CD4-positive, alpha-beta memory T cell (primary cell): ENCODE measurements around the gene GNA14. TPM values are rescaled to one million over a fixed set of nuclear protein-coding genes. Genes with fewer than 3 reads are reported as not detected.

ENCODE experiments used
- CTCF ChIA-PET: fragments of 350-600 bp; sonication (Branson Sonifier 250); formaldehyde crosslinking; loops from one replicate; lab custom pipeline; 2021; ENCODE audit warnings: inconsistent platforms; ENCODE audit not compliant: partially characterized antibody; lab: Charles Lee
- POLR2A ChIA-PET: fragments of 350-600 bp; sonication (Branson Sonifier 250); formaldehyde crosslinking; loops from one replicate; lab custom pipeline; 2021; ENCODE audit not compliant: partially characterized antibody; lab: Charles Lee
- DNase-seq, 5 donors: peaks; one replicate each; pipeline versions ENCODE4 v3.0.0 to v3.0.0-alpha.2; 2020 to 2022; ENCODE audit warnings: mixed read lengths in 1 of 5
- H3K27ac ChIP-seq: one replicate; pipeline ENCODE4 v1.7.0; 2013; ENCODE audit warnings: low read depth, low read length
- H3K27me3 ChIP-seq: 2 replicates; pipeline ENCODE4 v1.7.0; 2013; ENCODE audit warnings: mild to moderate bottlenecking, low read length, moderate library complexity; ENCODE audit not compliant: insufficient read depth
- H3K36me3 ChIP-seq: 2 replicates; pipeline ENCODE4 v1.7.0; 2013; ENCODE audit warnings: mild to moderate bottlenecking, low read length, moderate library complexity; ENCODE audit not compliant: insufficient read depth
- H3K4me1 ChIP-seq: 2 replicates; pipeline ENCODE4 v1.7.0; 2013; ENCODE audit warnings: mild to moderate bottlenecking, low read length, moderate library complexity; ENCODE audit not compliant: insufficient read depth
- H3K4me3 ChIP-seq, 2 donors: one replicate each; pipeline ENCODE4 v1.7.0; 2013; ENCODE audit warnings: low read length in 2 of 2, mild to moderate bottlenecking in 1 of 2
- H3K9me3 ChIP-seq, 2 donors: one replicate each; pipeline ENCODE4 v1.7.0; 2013; ENCODE audit warnings: low read length in 2 of 2, control low read depth in 1 of 2; ENCODE audit not compliant: control insufficient read depth in 1 of 2
- H3K27ac Mint-ChIP-seq, 7 donors: one replicate each; pipeline ENCODE4 v1.8.0; 2020 to 2021; ENCODE audit warnings: mixed read lengths in 7 of 7, mild to moderate bottlenecking in 6 of 7, inconsistent platforms in 3 of 7, moderate library complexity in 3 of 7
- H3K27me3 Mint-ChIP-seq, 2 donors: one replicate each; pipeline ENCODE4 v1.8.0; 2020 to 2021; ENCODE audit warnings: mixed read lengths in 2 of 2
- H3K36me3 Mint-ChIP-seq, 2 donors: one replicate each; pipeline ENCODE4 v1.8.0; 2020 to 2021; ENCODE audit warnings: mixed read lengths in 2 of 2, inconsistent platforms in 1 of 2, mild to moderate bottlenecking in 1 of 2
- H3K4me1 Mint-ChIP-seq, 4 donors: one replicate each; pipeline ENCODE4 v1.8.0; 2020 to 2021; ENCODE audit warnings: mixed read lengths in 4 of 4, mild to moderate bottlenecking in 1 of 4
- H3K4me3 Mint-ChIP-seq, 8 donors: one replicate each; pipeline ENCODE4 v1.8.0; 2020 to 2021; ENCODE audit warnings: mixed read lengths in 8 of 8, mild to moderate bottlenecking in 7 of 8, moderate library complexity in 6 of 8, inconsistent platforms in 3 of 8
- H3K9me3 Mint-ChIP-seq, 8 donors: one replicate each; pipeline ENCODE4 v1.8.0; 2020 to 2021; ENCODE audit warnings: mixed read lengths in 8 of 8, mild to moderate bottlenecking in 5 of 8, inconsistent platforms in 3 of 8, moderate library complexity in 1 of 8
- intact Hi-C: fragments of 100-400 bp; cut with micrococcal nuclease; formaldehyde crosslinking; loops from one replicate; pipeline ENCODE4 v1.15.1; 2023
- polyA plus RNA-seq, 2 donors: library from polyadenylated mRNA; unstranded; fragments of 300-500 nt; fragmentation: Illumina TruSeq; gene quantifications; one replicate each; pipeline ENCODE4 v1.2.3, GENCODE V29; 2021
- total RNA-seq, 2 experiments: library from RNA; stranded (reverse); gene quantifications; one replicate each; pipeline ENCODE4 v1.2.3, GENCODE V29; 2021

GNA14 gene
- total and polyA plus RNA-seq, 4 experiments from 2014 or later = not detected

DNA sequence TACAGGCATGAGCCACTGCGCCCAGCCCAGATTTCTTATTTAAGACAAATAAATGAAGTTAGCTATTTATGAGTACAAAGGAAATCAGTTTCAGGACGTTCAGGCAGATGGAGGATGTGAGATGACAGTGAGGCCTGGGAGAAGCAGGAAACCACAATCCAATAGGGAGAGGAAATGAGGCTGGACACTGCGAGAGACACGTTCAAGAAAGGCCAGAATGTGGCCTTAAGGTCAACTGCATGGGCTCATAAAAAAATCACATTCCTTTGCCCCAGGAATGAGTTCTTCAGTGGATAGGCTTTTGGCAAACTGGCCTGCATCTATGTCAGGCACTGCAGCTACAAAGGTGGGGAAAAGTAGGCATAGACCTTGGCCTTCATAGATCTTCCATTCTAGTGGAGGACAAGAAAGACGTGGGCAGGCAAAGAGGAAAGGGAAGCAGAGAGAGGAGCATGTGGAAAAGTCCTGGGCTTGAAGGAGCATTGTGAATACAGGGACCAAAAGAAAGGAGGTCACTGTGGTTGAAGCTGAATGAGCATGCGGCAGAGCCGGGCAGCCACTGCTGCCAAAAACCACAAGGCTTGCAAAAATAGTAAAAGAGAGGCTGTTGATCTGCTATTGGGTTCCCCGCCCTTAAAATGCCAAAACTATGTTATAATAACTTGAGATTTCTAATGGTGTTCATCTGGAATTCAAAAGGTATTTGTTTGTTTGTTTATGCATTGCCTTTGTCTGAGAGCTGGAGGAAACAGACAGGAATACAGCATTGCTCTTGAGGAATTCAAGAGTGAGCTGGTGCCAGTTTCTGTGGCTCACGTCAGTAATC is 133.0 kb downstream of the GNA14 start:
- Histone ChIP-seq H3K27me3 (no peaks in the 10 kb centered on the region), H3K36me3 (no peaks in the 10 kb centered on the region), H3K4me1 (no peaks in the 10 kb centered on the region), H3K4me3 (no peak overlapping the region), H3K9me3 (no peaks in the 10 kb centered on the region), H3K27ac (no peak overlapping the region)
- DNase-seq = no peak
- Mint-ChIP-seq H3K4me1 (peaks cover 0 to 6% (median 4%) of the 10 kb centered on the region in 4 donors), H3K36me3 (no peaks in the 10 kb centered on the region), H3K9me3 (peaks cover 0 to 4% (median 0%) of the 10 kb centered on the region in 8 donors), H3K27ac (peak overlapping the region in 1 of 7 donors; percentile 28), H3K27me3 (peaks cover 1 to 3% of the 10 kb centered on the region in 2 donors), H3K4me3 (no peak overlapping the region)
- ChIA-PET CTCF (no interaction called here), POLR2A (no interaction called here)
- intact Hi-C loops = no loop called here

DNA sequence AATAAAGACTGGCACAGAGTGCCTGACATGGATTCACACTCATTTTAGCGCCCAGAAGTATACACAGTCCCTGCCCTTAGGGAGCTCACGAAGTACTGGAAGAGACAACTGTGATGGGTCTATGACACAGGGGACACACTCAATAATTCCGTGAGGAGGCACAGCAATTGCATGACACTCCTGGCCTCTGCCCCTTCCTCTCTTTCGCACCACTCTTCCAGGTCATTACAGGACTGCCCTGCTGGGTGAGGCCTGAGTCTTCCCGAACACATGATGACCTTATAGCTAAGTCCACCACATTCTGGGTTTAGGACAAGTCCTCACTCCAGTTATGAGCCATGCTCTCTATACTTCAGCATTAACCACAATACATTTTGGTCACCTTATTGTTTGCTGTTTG is 134.7 kb downstream of the GNA14 start:
- H3K9me3 Mint-ChIP-seq = peaks cover 0 to 4% (median 0%) of the 10 kb centered on the region in 8 donors
- CTCF ChIA-PET = no interaction called here
- POLR2A ChIA-PET = no interaction called here

DNA sequence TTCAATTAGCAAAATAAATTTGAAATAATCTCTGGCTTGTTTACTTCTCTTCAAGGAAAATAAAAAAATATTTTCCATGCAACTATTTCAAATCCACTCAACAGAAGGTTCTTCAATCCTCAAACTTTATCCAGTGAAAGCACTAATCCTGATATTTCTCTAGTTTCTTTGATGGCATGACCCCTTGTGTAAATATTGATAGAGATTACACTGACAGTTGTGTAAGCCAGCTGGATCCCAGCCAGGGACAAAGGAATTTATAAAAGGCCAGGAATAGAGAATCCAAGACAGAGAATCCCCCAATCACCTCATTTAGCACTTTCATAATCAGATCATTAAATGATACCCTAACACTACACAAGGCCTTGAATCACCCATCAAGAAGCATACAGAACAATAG is 135.2 kb downstream of the GNA14 start:
- no peaks in the 10 kb centered on the region for H3K4me1 ChIP-seq
- H3K27ac Mint-ChIP-seq = no peak overlapping the region
- no peaks in the 10 kb centered on the region for H3K36me3 Mint-ChIP-seq
- peaks cover 0 to 6% (median 4%) of the 10 kb centered on the region in 4 donors for H3K4me1 Mint-ChIP-seq
- H3K27ac ChIP-seq = no peak overlapping the region
- peaks cover 0 to 4% (median 0%) of the 10 kb centered on the region in 8 donors for H3K9me3 Mint-ChIP-seq
- no peak overlapping the region for H3K4me3 ChIP-seq
- ChIA-PET CTCF (no interaction called here), POLR2A (no interaction called here)
- H3K4me3 Mint-ChIP-seq = no peak overlapping the region
- H3K27me3 ChIP-seq = no peaks in the 10 kb centered on the region
- intact Hi-C loops = no loop called here
- peaks cover 0 to 3% of the 10 kb centered on the region in 2 donors for H3K27me3 Mint-ChIP-seq
- no peaks in the 10 kb centered on the region for H3K9me3 ChIP-seq
- H3K36me3 ChIP-seq = no peaks in the 10 kb centered on the region
- no peak for DNase-seq

More for the DNA sequence above, 134.7 kb downstream of the GNA14 start:
- H3K27me3 Mint-ChIP-seq = peaks cover 0 to 3% of the 10 kb centered on the region in 2 donors
- H3K4me3 Mint-ChIP-seq = no peak overlapping the region
- intact Hi-C loops = no loop called here
- H3K4me1 Mint-ChIP-seq = peaks cover 0 to 6% (median 4%) of the 10 kb centered on the region in 4 donors
- Histone ChIP-seq H3K4me3 (no peak overlapping the region), H3K27me3 (no peaks in the 10 kb centered on the region), H3K4me1 (no peaks in the 10 kb centered on the region), H3K27ac (no peak overlapping the region), H3K9me3 (no peaks in the 10 kb centered on the region), H3K36me3 (no peaks in the 10 kb centered on the region)
- no peaks in the 10 kb centered on the region for H3K36me3 Mint-ChIP-seq
- DNase-seq = no peak
- no peak overlapping the region for H3K27ac Mint-ChIP-seq

DNA sequence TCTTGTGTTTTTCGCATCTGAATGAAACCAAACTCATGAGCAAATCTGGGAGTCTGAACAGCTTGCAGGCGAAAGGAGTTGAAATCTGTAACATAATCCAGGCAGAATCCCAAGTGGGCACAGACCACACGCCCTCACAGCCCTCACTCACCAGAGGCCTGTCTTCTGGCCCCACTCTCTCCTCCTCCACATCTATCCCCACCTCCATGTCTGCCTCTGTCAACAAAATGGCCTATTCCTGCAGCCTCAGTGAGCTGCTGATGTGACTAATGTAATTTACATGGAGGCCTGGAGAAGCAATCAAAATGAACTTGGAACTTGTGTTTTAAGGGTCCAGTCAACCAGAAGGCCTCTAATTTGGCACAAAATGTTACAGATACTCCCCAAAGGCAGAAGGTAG is 136.6 kb downstream of the GNA14 start:
- H3K27me3 Mint-ChIP-seq = peaks cover 0 to 3% of the 10 kb centered on the region in 2 donors
- H3K27ac ChIP-seq = no peak overlapping the region
- no peaks in the 10 kb centered on the region for H3K9me3 ChIP-seq
- no peaks in the 10 kb centered on the region for H3K36me3 Mint-ChIP-seq
- no peaks in the 10 kb centered on the region for H3K27me3 ChIP-seq
- peaks cover 0 to 6% (median 4%) of the 10 kb centered on the region in 4 donors for H3K4me1 Mint-ChIP-seq
- ChIA-PET POLR2A (no interaction called here), CTCF (no interaction called here)
- no peak for DNase-seq
- no peak overlapping the region for H3K4me3 Mint-ChIP-seq
- intact Hi-C loops = no loop called here
- H3K27ac Mint-ChIP-seq = no peak overlapping the region
- H3K4me3 ChIP-seq = no peak overlapping the region
- peaks cover 0 to 4% (median 0%) of the 10 kb centered on the region in 8 donors for H3K9me3 Mint-ChIP-seq
- no peaks in the 10 kb centered on the region for H3K4me1 ChIP-seq
- no peaks in the 10 kb centered on the region for H3K36me3 ChIP-seq

DNA sequence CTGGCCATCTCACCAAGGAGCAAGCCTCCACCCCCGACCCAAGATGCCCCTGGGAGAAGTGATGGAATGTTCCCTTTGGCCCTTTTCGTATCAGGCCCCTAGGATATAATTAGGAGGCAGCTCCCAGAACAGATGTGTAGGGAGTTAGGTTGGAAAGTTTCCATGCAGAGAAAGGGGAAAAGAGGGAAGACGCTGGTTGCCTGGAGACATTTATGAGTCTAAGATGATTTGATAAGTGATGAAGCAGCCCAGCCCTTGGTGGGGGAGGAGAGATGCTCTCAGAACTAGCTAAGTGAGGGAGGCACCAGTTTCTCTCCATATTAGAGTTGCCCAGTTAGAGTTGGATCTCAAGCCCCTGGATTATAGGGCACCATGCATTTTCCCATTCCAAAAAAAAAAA is 137.5 kb downstream of the GNA14 start:
- Histone ChIP-seq H3K9me3 (no peaks in the 10 kb centered on the region), H3K4me1 (no peaks in the 10 kb centered on the region), H3K4me3 (no peak overlapping the region), H3K27me3 (no peaks in the 10 kb centered on the region), H3K27ac (no peak overlapping the region), H3K36me3 (no peaks in the 10 kb centered on the region)
- DNase-seq = no peak
- Mint-ChIP-seq H3K27ac (no peak overlapping the region), H3K36me3 (no peaks in the 10 kb centered on the region), H3K9me3 (peaks cover 0 to 2% (median 0%) of the 10 kb centered on the region in 8 donors), H3K4me3 (no peak overlapping the region), H3K27me3 (peaks cover 0 to 3% of the 10 kb centered on the region in 2 donors), H3K4me1 (peaks cover 0 to 6% (median 4%) of the 10 kb centered on the region in 4 donors)
- intact Hi-C loops = no loop called here
- ChIA-PET CTCF (interaction anchor here (0.7 kb wide), 1 partner anchor 53 kb away, joined by 3 read pairs; no protein-coding TSS in a partner anchor), POLR2A (no interaction called here)

DNA sequence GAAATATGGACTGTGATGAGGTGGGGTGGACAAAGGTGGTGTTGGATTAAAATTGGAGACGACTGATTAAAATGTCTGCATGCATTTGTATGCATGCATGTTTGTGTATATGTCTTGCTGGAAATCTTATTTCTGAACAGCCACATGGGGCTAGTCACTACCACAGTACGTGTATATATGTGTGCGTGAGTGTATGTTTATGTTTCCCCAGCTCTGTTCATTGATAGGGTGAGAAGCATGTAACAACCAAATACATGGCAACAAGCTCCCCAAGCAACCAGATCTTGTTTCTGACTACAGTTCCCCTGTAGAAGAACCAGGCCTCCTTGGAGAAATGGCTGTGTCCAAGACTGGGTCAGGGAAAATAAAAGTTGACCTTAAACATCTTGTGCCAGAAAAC is 139.7 kb downstream of the GNA14 start:
- no peaks in the 10 kb centered on the region for H3K4me1 ChIP-seq
- no peaks in the 10 kb centered on the region for H3K36me3 Mint-ChIP-seq
- no peak for DNase-seq
- intact Hi-C loops = no loop called here
- H3K9me3 Mint-ChIP-seq = peaks cover 0 to 2% (median 0%) of the 10 kb centered on the region in 8 donors
- ChIA-PET CTCF (interaction anchor here (0.8 kb wide), 1 partner anchor 51 kb away, joined by 4 read pairs; no protein-coding TSS in a partner anchor), POLR2A (no interaction called here)
- H3K36me3 ChIP-seq = no peaks in the 10 kb centered on the region
- no peaks in the 10 kb centered on the region for H3K9me3 ChIP-seq
- H3K4me3 Mint-ChIP-seq = no peak overlapping the region
- H3K27ac Mint-ChIP-seq = no peak overlapping the region
- no peak overlapping the region for H3K27ac ChIP-seq
- H3K4me1 Mint-ChIP-seq = no peaks in the 10 kb centered on the region
- H3K4me3 ChIP-seq = no peak overlapping the region
- H3K27me3 Mint-ChIP-seq = peaks cover 3 to 7% of the 10 kb centered on the region in 2 donors
- no peaks in the 10 kb centered on the region for H3K27me3 ChIP-seq

DNA sequence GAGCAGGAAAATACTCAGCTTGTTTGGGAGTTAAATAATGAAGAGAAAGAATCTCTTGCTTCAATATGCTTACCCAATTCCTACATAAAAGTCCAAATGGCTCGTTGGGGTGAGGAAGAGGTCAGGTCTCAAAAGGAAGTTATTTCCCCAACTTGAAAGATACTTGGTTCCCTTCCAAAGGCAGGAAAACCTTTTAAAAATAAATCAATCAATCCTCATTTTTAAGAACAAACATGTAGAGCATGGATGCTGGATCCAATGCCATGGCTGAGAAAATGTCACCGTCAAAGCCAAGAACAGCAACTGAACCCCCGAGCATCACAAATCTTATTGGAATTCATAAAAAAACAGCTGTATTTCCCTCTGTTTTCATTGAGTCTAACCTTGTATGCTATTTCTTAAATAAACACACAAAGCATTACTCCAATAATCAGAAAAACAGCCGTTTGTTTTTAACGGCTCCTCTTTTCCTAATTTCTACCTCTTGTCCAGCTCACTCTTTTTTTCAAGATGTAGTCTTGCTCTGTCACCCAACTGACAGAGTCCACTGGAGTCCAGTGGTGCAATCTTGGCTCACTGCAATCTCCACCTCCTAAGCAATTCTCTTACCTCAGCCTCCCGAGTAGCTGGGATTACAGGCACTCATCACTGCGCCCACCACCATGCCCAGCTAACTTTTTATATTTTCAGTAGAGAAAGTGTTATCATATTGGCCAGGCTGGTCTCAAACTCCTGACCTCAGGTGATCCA is 140.7 kb downstream of the GNA14 start:
- ChIA-PET CTCF (no interaction called here), POLR2A (no interaction called here)
- H3K36me3 ChIP-seq = no peaks in the 10 kb centered on the region
- DNase-seq = no peak
- H3K27ac ChIP-seq = no peak overlapping the region
- Mint-ChIP-seq H3K36me3 (no peaks in the 10 kb centered on the region), H3K4me1 (no peaks in the 10 kb centered on the region), H3K4me3 (no peak overlapping the region), H3K27me3 (peaks cover 3 to 7% of the 10 kb centered on the region in 2 donors), H3K27ac (no peak overlapping the region), H3K9me3 (peaks cover 0 to 2% (median 0%) of the 10 kb centered on the region in 8 donors)
- intact Hi-C loops = no loop called here
- H3K4me3 ChIP-seq = no peak overlapping the region
- H3K27me3 ChIP-seq = no peaks in the 10 kb centered on the region
- H3K4me1 ChIP-seq = no peaks in the 10 kb centered on the region
- no peaks in the 10 kb centered on the region for H3K9me3 ChIP-seq
